NK-92 treated with Interleukin-12 subunit alpha and Interleukin-12 subunit beta, amount 100 ng/mL, for 24 hours (cell line): Measurements from ENCODE around the gene NDUFA5.

Source experiments
- DNase-seq: peaks from one replicate; lab custom pipeline; 2025; lab: John Stamatoyannopoulos, UW

NDUFA5 gene

DNA sequence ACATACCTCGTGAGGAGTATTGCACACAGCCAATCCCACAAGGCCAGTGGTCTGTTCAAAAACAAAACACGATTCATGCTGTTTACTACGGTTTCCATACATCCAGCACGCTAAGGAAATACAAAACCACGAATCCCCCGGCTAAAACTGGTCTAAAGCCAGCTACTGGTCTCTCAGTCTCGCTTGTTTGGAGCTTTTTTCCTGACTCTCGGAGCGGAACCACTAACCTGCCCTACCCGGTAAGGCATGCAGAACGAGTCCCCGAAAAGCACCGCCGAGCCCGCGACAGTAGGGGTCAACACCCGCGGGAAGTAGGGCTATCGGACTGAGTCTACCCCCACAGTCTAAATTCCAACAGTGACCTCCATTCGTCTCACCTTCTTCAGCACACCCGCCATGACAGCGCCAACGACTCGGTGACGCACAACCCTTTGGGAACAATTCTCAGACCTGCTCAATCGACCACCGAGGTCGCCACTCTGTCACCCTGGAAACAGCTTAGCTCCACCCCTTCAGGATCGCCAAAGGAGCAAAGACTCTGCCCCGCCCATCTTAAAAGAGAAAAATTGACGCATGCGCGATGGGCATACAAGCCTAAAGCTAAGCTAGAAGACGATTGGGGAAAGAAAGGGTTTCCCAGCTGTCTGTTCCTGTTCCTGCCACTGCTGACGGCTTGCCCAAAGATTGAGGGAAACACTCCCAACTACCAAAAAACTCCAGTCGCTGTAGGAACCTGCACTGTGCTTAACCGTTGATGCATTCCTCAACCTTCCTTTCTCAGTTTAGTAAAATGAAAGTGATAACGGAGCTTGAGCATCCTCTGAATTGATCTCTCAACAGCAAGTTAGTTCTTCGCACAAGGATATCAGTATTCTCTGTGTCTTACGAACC, at the start of gene NDUFA5:
Gene NDUFA5, minus strand, starts transcription at position 421 of the 891 bp plus-strand sequence. Its CDS starts 23 bp downstream, at position 398.
- peak; percentile 97 for DNase-seq

DNA sequence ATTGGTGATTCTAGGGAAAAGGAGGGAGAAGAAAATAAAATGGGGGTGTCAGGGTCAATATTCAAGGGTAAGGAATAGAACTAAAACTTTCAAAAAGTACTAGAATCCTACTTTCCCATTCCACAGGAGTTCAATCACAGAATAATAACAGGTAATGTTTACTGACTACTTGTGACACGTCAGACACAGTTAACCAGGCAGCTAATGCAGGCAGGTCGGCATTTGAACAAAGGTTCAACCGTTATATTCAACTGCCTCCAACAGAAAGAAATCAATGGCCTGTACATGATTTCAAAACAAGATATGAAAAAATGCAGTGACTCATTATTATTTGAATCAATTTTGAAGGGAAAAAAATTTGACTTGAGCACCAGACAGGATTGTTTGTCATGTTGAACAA, 47.1 kb upstream of the NDUFA5 start:
- DNase-seq = no peak

DNA sequence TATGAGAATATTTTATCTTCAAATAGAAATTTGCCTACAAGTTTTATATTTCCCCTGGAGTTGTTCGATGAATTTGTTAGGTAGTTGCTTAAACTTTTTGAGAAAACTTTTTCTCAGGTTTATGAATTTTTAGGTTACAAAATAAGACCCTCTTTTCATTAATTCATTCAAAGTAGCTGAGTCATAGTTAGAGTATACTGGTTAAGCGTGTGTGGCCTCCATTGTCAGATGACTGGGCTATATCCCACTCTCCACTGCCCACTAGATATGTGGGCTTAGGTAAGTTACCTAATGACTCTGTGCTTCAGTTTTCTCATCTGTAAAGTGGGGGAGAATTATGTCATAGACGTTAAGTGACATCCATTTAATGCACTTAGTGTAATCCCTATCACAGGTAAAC, 45.0 kb upstream of the NDUFA5 start:
- no peak for DNase-seq

DNA sequence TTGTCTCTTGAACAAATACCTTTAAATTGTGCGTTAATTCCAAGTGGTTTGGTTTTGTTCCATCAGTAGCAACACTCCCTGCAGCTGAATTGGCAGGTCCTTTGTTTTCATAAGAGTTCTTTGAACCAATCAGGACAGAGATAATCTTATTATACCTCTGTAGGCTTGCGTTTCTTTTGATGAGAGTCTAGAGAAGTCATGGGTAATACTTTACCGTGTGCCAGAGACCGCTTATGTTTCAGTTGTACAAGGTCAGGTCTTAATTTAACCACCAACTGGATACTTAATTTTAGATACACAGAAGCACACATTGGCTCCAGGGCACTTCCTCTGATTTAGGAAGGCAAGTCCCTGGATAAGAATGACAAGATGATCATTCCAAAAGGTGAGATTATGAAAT, 43.9 kb upstream of the NDUFA5 start, which contains the start of gene ASB15:
Gene ASB15, plus strand, starts transcription at position 292 of the 400 bp plus-strand sequence. CDS start 12,682 bp downstream, outside the sequence.
- DNase-seq = no peak

DNA sequence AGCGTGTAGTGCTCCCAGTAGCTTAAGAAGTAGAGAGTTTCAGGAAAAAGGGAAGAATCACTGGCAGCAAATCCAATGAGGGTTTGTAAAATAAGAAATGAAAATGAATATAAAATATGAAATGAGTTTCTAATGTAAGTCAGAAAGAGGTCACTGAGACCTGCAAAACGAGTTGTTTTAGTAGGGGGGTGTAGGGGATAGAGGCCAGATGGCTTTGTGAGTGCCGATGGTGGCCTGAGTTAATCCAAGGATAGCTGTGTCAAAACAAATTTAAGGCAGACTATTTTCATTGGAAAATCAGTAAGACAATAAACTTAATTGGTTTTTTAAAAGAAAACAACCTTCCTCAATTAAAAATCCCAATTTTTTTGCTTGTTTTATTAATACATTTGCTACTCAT, 43.3 kb upstream of the NDUFA5 start:
- DNase-seq = no peak

DNA sequence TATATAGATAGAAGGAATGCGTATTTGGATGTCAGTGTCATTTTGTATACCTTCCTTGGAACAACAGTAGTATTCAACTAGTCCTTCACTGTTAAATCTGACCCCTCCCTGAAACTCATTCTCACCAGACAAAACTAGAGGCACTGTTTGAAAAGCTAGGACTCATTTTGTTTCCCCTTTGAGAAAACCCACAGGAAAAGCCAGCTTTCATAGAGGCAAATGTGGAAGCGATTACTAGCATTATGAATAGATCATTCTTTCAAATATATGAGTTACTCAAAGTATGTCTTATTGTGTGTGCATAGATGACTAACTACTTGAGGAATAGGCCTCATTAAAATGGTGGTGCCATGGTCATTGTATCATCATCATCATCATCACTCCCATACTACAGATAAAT, 42.1 kb upstream of the NDUFA5 start:
- DNase-seq = no peak

DNA sequence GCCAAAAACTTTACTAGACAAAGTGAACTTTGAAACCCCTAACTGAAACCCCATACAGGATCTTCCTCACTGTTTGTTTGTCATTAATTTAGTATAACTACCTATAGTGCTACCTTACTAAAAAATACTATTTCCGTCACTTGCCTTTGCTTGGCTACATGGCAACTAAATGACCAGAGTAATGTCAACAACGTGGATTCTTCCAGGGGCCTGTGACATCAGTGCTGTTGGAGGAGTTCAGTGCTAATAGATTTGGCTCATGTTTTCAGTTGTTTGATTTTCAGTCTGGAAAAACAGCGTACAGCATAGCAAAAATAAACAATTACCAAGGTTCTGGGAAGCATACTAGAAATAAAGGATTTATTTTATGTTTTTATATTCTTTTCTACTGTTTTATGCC, 41.0 kb upstream of the NDUFA5 start:
- no peak for DNase-seq

DNA sequence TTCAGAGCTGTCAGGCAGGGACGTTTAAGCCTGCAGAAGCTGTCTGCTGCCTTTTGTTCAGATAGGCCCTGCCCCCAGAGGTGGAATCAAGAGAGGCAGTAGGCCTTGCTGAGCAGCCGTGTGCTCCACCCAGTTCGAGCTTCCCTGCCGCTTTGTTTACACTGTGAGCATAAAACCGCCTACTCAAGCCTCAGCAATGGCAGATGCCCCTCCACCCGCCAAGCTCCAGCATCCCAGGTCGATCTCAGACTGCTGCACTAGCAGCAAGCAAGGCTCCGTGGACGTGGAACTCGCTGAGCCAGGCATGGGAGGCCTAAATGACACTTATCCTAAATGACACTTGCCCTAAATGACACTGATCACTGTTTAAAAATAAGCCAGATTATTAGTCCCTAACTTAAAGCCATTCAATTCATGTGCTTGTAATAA, 37.2 kb upstream of the NDUFA5 start:
- no peak for DNase-seq

DNA sequence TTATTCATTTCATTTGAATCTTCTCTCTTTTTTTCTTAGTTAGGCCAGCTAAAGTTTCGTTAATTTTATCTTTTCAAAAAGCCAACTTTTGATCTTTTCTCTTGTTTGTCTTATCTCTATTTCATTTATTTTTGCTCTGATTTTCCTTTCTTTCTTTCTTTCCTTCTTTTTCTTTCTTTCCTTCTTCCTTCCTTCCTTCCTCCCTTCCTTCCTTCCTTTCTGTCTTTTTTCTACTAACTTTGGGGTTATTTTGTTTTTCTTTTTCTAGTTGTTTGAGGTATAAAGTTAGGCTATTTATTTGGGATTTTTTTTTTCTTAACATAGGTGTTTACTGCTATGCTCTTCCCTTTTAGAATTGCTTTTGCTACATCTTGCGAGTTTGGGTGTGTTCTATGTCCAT, 30.8 kb upstream of the NDUFA5 start:
- DNase-seq = no peak

DNA sequence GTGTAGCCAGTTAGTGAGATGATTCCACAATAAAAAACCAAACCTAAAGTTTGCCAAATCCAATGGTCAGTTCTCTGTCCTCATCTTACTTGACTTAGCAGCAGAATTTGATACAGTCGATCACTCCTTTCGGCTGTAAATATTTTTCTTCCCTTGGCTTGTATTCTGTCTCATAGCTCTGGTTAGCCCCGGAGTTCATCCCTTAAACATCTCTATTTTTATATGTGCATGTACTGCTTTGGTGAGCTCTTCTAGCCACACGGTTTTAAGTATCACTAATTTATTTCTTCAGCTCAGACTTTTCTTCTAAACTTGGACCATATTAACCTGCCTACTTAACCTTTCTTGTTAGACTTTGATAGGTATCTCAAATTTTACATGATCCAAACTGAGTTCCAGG, 26.2 kb upstream of the NDUFA5 start:
- no peak for DNase-seq

DNA sequence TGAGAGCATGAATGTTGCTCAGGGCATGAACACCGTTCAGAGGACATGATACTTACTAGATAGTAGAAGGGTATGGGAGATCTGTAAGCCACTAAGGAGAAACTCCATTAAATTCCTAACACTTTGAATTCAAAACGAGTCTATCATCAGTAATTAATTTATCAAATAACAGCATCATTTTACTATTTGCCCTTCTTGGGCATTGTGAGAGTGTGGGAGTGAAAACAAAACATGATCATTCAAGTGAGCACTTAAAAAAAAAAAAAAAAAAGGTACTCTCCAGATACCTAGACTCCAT, 23.5 kb upstream of the NDUFA5 start:
- DNase-seq = no peak

DNA sequence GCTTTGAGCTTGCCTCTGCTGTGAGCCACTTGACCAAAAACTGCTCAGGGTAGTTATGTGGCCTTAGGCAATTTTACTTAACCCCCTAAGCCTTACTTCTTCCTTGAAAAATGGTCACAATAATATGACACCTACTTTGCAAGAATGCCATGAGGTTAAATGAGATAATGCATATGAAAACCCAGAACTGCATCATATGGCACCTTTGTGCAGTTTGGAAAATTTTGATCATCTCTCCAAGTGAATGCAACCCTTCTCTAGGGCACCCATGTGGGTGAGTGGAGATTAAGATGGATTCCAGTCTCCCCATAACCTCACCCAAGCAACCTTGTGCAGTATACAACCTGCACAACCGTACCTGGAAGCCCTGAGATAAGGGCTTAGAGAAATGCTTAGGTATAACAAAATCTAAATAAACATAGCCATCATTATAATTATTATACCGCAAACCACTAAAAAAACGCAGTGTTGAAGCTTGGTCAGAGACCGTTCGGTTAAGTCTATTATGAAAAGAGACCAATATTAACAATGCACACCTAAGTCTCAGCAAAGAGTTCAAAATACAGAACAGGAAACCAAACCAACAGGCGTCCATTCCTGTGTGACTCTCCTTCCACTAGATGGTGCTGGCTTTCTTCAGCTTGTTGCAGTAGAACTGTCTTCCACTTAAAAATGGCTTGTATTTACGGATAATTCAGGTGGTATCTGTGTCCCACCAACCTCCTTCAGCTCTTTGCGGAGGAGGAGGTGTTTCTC, 23.0 kb upstream of the NDUFA5 start:
- DNase-seq = no peak

DNA sequence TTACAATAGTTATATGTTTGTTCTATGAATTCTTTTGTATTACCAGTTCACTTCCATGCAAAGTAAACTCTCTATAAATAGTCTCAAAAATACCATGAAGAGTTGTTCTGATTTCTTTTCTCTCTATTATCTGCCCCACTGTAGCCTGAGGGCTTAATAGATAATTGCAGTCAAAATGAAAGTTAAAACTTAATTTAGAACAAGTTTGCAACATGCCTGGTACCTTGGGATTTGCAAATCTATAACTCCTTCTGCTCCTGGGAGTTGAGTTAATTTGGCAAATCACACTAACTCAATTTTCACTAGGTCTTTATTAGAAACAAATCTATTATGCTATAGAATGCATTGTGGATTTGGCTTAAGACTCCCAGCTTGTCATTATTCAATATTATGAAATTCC, 21.8 kb upstream of the NDUFA5 start:
- no peak for DNase-seq

DNA sequence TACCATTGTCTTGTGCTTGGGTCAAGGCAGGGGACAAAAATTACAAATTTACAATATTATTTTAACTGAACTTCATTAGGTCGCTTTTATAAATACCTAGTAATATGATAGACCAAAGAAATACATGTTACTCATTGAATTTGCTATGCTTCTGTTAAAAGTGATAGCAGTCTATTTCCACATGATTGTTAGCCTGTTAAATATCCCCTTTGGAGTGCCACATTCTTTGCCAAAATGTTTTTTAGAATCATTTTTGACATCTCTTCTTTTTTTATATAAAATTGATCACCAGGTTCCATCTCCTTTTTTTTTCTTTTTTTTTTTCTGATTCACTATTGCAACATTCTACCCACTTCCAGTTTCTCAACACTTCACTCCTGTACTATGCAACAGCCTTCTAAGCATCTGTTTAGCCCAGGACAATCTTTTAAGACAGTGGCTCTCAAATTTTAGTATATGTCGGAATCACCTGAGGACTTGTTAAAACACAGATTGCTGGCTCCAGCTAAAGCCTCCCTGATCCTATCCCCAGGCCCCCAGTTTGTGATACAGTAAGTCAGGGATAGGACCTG, 16.4 kb upstream of the NDUFA5 start:
- DNase-seq = no peak

DNA sequence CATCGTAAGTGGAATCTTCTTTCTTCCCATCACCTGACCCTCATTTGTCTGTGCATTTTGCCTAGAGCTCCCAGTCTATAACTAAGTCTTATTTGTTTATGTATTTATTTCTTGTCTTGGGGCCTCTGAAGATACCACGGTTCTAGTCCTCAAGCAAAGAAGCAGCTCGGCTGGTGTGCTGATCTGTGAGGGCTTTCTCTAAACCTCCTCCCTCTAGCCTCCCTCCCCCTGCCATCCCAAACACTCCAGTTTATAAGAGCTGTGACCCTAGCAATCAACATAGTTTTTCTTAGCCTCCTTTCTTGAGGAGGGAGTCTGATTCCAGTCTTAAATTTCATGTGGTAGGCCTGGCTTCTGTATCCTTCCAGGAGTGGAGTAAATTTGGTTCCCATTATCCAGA, 15.7 kb upstream of the NDUFA5 start:
- DNase-seq = no peak

DNA sequence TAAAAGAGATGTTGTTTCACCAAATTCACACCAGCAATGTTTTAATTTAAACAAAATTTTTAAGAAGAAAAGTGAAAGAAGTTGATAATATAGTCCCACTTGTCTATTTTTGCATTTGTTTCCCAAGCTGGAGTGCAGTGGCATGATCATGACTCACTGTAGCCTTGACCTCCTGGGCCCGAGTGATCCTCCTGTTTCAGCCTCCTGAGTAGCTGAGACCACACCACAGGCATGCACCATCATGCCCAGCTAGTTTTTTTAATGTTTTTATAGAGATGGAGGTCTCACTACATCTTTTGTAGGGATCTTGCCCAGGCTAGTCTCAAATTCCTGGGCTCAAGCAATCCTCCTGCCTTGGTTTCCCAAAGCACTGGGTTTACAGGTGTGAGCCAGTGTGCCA, 14.1 kb upstream of the NDUFA5 start:
- DNase-seq = no peak

DNA sequence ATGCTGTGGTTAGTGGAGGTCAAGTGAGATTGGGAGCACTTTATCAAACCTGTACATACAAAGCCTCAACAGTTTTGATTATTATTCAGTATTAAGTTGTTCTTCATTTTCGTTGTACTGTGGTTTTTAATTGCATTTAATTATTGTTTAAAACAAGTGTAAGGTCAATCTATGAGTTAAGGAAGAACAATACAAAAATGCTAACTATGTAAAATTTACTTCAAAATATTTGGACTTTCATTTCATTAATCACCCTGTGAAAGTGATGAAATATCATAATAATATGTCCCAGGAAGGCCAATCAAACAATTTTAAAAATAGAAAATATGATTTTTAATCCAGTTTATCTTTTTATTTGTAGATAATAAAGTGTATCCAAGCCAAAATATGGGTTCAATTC, 13.6 kb upstream of the NDUFA5 start:
- no peak for DNase-seq

DNA sequence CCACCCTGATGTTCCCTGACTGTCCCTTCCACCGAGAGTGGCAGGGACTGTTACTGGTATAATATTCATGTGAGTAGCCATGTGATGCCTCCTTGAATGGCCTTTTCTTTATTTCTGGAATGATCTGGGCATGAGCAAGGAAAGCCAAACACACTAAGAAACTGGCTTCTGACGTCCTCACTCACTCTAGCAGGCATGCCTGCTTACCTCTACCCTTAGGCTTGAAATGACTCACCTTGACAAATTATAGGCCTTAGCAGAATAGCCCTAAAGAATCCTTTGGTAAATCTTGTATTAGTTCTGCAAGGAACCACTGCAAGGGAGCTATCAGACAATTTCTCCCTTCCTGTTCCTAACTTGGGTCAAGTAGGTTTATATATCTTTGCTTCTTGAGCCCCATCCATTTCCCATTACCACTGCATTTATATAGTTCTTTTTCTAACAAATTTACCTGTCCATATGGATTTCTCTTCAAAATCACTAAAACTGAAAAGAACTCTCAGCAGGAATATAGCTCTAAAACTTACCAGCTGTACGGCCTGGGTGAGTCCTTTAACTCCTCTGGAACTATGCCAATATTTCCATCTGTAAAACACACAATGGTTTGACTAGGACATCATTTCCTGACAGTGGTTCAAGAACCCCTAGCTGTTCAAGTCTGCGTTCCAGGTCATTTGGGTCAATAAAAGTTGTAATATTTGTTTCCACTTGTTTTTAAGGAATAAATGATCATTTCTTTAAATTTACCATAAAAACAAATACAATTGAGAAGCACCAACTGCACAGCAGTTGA, 13.0 kb upstream of the NDUFA5 start:
- no peak for DNase-seq

DNA sequence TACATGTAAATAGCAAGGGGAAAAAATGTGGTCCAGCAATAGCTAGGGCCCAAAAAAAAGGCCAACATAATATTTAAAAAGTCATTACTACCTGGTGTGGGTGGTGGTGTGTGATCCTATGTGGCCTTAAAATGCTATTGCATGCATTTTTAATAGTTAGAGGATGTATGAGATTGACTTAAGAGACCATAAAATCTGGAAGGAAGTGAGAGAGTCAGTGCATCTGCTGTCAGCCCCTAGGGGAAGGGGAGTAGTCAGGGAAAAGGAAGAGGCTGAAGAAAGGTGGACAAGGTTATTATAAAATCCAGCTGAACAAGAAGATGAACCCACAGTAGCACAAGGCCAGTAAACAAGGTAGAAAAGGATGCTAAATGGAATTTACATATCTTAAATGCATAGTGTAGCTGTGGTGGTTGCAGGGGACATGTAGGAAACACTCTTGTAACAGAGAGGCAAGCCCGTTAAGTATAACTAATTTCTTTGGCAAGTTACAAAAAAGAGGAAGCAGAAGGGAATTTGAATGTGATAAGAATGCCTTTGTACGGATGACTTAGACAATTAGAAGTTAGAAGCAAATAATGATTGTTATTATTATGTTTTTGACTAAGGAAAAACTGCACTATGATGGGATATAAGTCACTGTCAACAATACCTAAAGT, 11.9 kb upstream of the NDUFA5 start:
- no peak for DNase-seq

DNA sequence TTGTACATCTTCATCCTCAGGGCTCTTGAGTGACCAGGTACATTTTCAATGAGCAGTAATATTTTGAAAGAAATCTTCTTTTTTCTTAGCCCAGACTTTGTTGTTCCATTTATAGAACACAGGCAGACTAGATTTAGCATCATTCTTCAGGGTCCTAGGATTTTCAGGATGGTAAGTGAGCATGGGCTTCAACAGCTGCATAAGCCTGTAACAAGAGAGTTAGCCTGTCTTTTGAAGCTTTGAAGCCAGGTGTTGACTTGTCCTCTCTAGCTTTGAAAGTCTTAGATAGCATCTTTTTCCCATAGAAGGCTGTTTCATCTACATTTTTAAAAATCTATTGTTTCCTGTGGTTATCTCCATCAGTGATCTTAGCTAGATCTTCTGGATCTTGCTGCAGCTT, 4.5 kb upstream of the NDUFA5 start:
- no peak for DNase-seq

DNA sequence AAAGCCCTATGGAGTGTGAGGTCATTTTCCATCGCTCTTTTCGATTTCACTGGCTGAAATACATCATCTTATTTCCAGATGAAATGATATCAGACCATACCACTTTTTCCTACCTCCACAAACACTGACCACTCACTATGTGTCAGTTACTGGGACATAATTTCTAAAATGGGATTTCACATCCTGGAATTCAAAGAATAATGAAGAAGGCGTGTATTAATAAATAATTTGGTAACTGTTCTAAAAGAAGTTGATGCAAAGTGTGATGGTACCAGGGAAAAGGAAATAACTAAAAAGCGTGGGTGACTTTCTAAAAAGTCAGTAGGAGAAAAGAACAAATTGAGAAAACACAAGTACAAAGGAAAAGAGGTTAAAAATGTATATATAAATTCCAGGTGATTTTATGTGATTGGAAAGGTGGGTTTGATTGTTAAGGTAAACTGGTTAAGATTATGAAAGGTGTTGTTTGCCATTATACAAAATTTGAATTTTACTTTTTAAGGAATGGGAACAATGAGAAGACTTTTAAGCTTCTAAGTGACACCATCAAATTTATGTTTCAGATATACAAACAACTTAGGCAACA, 764 bp upstream of the NDUFA5 start:
- no peak for DNase-seq
